Fibroblast of skin of right quadriceps (primary cell): ENCODE data around the gene DOCK2.

Experiments
- DNase-seq: peaks from one replicate; pipeline ENCODE4 v3.0.0-alpha.2; 2013

Gene DOCK2

DNA sequence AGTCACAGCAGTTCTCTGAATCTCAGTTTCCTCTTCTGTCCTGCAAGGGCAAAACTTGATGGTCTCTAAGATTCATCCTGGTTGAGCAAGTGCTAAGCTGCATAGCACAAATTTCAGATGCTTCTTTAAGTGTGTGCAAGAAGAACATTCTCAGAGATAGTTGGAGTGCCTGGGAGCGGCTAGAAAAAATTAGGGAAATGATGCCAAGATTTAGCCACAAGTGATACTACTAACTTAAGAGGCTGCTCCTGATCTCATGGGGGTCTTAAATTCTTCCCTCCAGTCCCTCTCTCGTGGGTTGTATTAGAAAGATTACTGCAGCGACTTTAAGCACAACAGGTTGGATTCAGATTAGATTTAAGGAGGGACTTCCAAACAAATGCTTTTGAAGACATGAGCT lies 319.1 kb downstream of the DOCK2 start:
- DNase-seq: peak; percentile 27

DNA sequence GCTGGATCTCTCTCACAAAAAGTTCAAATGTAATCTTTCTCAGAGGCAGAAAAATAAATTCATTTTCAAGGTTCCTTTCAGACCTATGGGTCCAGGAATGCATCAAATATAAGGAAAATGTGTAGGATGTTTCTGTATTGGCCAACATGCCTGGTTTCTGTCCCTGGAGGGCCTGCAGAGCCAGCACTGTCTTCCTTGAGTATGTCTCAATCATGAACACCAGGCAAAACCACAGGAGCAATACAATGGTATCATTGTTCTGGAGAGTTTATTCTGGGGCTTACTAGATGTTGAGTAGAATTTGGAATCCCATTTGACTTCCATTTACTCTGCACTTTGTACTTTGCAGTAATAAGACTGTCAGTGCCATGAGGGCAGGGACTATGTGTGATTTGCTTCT lies 319.7 kb downstream of the DOCK2 start:
- DNase-seq: peak; percentile 42

DNA sequence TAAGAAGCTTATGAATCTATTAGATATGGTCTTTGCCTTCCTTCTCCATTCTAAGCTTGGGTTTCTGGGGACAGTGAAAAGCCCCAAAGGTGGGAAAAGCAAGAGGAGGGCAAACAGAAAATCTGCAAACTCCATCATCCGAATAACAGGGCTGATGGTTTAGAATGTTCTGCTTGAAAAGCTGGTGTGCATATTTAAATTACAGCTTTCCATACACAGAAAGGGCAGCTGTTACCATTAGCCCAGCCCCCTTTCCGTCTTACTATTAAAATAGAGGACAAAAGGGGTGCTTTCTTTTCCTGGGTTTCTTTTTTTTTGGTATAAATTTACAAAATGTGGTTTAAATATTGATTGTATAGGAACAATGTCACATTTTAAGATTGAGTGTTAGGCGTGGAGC lies 321.2 kb downstream of the DOCK2 start:
- DNase-seq: no peak

DNA sequence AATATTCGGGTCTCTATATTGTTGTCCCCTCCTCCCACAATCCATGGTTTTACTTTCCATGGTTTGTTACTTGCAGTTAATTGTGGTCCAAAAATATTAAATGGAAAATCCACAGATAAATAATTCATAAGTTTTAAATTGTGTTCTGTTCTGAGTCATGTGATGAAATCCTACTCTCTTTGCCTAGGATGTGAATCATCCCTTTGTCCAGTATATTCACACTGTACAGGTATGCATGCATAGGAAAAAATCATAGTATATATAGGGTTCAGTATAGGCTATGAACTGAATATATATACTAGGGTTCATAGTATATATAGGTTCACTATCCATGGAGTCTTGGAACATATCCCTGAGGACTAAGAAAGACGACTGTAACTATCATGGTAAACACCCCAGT lies 323.6 kb downstream of the DOCK2 start:
- DNase-seq: no peak

DNA sequence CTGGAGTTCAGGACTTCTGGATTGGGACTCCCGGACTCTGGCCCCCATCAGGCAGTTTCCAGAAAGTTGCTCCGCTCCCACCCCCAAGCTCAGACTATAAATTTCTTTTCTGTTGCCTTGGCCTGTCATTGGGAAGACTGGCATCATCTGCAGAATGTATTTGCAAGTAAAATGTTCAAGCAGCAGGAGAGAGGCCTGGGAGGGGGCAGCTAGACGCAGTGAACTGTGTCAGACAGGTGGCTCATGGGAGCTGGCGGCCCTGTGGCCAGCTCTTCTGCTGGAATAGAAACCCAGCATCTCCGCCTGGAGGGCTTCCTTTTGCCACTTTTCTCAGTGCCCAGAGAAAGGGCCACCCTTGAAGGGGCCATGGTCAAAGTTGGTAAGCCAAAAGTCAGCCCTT lies 327.2 kb downstream of the DOCK2 start:
- no peak for DNase-seq

DNA sequence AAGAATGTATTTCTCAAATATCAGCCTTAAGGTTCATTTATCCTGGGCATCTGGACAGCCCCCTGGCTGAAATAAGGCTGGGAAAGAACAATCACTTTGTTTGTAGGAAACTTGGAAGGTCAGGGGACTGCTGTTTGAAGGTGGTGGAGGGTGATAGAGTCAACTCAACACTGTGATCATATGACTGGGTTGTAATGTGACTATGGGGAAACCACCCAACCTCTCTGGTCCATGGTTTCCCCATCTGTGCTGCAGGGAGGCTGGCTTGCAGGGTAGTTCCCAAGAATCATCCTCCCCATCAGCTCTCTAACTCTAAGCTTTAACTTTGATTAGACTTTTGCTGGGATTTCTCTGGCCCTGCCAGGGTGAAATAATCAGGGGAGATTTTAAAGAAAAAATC lies 333.3 kb downstream of the DOCK2 start:
- no peak for DNase-seq

DNA sequence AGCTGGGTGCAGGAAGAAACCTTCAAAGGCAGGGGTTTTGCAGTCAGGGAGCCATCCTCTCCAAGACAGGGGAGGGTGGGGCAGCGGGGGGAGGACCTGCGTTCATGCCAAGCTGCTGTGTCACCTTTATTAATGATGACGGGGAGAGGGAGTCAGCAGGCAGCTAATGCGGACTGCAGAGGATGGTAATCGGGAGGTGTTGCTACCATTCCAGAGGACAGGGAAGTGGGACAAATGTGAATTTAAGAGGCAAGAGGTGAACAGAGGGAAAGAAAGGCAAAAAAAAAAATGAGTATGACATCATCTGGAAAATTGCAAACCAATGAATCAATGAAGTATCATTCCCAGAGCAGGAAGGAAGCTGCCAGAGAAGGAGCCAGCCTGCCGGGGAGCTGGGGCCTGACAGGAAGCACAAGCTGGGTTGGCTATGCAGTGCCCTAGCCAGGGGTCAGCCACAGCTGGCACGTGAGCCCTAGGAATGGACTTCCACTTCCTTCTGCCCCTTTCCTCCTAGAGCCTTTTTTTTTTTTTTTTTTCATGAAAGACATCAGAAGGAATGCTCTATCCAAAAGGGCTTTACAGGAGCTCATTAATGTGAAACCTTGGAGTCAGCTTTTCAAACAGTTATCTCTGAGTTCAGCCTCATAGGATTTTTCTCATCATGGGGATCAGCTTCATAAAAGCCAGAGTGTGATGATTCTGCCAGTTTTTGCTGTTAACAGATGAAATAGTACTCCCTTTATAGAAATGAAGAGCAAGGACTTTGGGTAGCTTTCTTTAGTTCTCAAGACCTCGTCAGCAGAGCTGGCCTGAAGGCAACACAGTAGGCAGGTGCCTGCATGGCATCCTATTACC lies 334.1 kb downstream of the DOCK2 start:
- peak; percentile 90 for DNase-seq

DNA sequence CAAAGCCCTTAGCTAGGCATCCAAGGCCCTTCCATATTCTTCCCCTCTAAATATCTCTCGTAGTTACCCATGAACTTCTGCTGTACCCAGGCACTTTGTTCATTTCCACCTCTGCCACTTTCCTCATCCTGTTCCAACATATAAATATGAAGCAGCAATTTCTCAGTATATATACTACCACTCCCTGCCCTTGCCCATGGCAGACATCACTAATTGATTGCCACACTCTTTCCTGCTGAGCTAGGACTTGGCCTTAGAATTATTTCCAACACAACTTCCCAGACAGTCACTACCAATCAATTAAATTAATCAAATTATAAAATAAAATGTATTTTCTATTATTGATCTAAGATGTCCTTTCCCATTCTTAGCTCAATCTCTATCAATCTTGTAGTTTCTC lies 334.7 kb downstream of the DOCK2 start:
- no peak for DNase-seq

DNA sequence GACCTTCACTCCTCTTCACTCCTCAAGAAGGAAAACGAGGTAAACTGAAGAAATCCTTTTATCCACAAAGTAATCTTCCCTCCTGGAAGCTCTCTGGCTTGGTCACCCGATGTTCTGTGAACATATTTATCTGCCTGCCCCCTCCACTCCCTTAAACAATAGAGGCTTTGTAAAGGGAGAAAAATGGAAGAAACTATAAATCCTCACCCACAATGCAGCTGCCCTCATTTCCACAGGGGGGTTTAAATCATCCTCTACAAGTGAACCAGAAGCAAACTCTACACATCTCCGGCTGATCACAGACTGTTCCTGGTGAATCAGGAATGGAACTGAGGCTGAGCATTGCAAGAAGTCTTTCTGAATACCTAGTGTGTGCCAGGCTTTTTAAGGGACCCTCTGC lies 336.0 kb downstream of the DOCK2 start:
- no peak for DNase-seq

DNA sequence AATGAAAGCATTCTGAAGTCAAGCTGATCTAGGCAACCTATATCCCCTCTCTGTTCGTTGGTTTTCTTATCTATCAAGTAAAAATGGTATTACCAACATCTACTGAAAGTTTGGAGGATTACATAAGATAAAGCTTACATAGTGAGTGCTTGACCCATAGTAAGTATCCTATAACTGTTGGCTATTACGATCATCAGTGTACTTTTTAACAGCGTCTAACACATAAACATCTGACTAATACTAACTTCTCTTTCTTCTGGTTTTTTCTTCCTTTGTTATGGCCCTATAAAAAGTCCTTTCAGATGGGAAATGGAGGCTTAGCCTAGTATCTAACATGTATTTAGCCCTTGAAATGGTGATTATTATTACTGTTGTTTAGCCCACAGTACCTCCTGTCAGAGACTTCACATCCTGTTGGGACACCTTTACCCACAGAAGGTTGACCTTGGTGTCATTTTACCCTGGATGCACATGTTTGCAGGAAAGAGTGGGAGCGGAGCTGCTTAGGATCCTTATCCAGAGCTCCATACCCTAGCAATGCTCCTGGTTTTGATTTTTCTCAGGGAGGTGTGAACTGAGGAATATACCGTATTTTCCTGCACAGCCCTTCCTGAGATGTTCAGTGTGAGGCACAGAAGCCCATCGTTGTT lies 337.2 kb downstream of the DOCK2 start:
- no peak for DNase-seq

DNA sequence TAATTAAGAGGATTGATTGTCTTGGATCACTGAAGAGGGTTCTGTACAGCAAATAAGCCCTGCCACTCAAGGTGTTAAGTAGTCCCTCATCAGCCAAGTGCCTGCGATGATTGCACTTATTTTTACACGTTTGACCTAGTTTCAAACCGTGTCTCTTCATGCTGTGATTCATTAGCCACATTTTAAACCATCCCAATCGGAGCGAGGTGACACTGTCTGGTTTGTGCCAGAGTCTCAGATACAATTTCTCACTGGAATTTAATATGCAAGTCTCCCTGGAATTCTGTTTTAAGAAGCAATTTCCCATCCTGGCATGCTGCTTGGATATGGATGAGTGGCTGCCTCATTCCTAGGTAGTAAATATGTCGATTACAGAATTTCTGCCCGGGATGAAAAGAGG lies 341.6 kb downstream of the DOCK2 start:
- peak; percentile 43 for DNase-seq

DNA sequence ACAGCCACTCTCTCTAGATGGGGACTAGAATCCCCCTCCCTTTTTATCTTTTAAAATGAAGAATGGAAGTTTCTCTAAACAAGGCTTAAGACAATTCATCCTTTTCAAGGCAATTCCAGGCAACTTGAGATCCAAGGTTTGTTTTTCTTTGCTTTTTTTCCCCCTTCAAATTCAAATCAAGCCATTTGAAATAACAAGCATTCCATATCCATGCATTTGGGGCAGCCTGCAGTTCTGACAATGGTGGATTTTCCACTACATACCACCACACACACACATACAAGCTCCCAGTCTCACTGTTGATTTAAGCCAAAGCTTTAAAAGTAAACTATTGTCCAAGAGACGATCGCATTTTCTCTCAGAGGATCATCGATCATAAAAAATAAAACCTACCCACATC lies 342.8 kb downstream of the DOCK2 start:
- DNase-seq: no peak

DNA sequence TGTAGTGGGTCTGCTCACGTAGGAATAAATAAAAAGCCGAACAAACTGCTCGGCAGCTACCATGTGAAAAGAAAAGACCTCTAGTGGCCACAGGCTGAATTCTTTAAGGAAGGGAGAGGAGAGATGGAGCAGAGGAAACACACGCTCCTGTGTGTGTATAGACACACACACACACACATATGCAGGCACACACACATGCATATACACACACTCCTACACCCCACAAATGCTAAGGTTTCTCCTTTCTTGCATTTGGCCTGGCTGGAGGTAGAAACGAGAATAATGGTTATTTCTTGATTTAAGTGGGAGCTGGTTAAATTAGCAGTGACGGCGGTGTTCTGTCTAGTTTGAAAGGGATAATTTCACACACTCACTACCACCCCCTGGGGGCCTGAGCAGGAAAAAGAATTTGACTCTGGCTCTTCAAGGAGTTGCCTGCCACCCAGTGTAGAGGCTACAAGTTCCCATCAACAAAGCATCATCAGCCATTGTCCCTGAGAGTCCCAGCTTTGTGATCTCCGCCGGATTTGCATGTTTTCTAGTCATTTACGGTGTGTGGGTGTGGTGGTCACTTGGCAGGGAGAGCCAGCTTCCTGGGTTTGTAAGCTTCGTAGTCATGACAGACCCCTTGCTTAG lies 343.5 kb downstream of the DOCK2 start, which contains the start of gene INSYN2B:
INSYN2B (minus strand) TSS at position 78 of the 636 bp plus-strand sequence. CDS start 96,597 bp downstream, outside the sequence.
- peak; percentile 88 for DNase-seq

DNA sequence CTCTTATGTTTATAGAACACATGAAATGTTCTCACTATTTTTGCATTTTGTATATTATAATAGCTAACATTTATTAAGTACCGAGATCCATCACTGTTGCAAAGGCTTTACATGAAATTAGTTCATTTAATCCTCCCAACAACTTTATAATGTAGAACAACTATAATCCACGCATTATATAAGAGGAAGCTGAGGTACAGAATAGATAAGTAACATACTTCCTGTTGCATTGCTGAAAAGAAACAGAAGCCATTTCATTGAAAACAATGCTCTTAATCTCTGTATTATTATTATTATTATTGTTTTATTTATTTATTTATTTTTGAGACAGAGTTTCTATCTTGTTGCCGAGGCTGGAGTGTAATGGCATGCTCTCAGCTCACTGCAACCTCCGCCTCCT lies 351.1 kb downstream of the DOCK2 start:
- no peak for DNase-seq

DNA sequence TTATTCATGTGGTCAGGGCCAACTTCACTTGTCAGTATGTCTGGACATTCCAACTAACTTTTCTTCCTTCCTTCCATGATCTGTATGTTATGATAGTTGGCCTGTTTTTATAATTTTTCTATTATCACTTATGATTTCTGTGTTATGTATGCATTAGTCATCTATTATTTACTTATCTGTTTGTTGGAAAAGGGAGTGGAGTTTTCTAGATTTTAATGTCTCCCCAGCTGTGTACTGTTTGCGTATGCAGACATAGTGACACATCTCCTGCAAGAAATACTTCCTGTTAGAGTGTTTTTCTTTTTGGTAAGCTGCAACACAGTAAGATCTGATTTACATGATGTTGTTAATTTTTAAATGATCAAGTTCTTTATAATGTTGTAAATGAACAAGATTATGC lies 351.9 kb downstream of the DOCK2 start:
- no peak for DNase-seq

DNA sequence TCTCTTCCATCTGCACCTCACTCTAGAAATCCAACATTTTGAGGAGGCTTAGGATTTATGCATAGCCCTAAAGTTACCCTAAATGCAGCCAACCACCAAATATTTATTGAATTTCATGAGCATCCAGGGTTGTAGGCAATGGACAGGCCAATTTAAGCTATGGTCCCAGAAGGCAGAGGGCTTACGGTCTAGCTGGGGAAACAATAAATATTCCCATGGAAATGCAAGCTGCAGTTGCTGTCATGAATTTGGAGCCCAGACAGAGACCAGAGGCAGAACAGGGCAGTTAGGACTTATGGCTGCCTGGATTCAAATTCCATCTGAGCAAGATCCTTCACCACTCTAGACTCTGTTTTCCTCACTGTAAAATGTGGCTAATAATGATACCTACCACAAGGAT lies 352.3 kb downstream of the DOCK2 start:
- no peak for DNase-seq

DNA sequence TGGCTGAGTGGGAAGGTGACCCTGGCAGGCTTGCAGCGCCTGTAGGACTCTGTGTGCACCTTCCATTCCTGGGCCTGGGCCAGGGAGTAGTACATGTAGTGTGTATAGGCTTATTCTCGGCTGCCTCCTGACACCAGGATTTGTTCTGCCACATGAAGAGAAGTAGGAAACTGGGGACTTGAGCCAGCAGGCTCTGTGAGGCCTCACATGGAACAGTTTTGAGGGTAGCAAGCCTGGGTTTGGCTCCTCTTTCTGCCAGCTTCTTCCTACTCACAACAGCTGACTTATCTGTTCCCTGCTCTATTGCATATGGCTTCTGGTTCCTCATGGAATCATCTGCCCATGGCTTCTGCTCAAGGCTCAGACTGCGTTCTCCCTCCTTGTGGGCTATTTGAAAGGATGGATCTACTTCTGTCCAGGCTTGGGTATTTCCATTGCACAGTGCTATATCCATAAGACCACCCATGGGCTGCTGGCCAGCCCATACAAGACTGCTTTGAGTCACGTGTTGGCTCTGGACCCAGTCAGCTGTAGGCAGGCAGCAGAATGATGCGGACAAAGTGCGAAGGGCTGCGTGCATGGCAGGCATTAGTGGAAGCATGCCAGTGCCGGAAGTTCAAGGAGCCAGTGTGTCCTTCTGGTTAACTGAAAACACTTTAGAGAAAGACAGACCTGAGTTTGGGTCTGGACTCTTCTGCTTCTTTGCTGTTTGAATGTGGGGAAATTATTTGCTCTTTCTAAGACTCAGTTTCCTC lies 354.2 kb downstream of the DOCK2 start:
- DNase-seq: no peak

DNA sequence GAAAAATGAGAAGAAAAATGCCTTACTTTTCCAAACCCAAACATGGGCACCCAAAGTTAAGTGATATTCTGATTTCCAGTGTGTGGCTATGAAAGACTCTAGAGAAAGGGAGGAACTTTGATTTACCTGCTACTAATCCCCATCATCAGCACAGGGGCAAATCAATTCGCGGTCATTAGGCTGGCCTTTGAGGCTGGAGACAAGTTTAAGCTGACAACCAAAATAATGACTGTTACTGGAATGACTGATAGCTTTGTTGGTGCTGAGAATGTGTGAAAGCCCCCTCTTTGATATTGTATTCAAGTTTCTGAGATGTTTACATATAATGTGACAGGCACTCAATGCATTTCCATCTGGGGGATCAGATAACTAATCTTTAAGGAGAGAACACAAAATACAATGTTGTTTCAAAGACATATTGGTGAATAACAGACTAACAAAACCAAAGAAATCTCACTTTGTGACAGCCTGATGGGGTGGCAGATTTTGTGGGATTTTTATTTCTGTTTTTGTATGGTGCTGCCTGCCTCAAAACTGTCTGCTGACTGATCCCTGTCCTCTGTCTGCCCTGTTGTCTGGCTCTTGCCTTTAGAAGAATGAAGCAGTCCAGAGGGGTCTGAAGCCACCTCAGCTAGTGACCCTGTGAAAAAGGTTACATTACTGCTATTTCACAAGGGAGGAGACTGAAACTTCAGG lies 355.9 kb downstream of the DOCK2 start:
- DNase-seq: no peak

DNA sequence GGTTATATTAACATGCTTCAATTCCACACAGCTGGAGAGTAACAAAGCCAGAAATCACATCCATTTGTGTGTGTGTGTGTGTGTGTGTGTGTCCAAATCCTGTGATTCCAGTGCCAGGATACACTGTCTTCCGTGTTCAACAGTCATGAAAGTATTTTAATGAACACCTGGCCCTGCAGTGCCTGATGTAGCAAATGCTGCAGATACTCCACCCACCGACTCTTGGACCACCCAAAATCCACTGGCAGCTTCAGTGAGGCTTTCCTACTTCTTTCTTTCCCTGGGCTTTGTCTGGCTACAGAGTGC lies 356.4 kb downstream of the DOCK2 start:
- DNase-seq: no peak

DNA sequence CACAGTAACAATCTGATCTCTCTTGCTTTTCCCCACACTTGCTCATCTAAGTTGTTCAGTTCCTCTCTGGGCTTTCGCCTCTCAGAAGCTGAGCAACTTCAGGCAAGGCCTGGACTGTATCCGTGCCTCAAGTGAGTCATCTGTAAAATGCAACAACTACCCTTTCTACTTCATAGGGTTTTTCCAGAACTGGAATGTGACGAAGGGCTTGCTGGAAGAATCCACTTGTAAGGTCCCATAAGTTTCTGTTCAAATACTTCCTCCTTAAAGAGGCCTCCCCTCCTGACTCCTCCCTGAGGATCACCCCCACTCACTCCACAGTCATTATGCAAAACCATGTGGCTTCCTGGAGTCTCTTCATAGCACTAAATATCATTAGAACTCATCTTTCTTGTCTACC lies 360.7 kb downstream of the DOCK2 start:
- no peak for DNase-seq

DNA sequence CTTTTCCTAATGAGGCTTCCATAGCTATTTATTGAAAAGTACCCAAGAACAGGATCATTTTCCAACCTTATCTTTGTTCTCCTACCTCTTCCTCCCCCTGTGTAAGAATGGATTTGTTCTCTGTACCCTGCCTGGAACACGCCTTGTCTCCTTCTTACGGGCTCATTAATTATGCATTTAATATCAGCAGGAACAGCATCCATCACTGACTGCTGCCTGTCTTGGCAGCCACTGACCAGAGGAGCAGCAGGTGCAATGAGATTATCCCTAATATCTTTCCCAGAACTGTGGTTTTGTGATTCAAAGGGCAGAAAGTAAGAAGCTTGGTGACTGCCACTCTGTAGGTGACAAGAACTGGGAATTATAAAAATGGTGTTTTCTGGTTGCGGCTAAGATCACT lies 362.5 kb downstream of the DOCK2 start:
- no peak for DNase-seq

DNA sequence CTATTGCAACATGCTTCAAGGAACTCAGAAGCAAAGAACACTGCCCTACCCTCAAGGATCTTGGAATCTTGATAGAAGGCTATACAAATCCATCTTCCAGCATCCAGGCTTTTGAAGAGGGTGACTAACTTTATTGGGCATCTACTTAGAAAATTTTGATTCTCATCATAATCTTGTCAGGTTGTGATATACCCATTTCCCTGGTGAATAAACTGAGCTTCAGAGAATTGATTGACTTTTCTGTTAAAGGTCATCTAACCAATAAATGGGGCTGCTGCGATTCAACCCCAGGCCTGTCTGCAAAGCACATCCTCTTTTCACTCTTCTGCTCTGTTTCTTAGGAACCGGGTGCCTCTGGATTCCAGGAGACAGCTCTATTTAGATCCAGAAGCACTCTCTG lies 363.1 kb downstream of the DOCK2 start:
- DNase-seq: no peak

DNA sequence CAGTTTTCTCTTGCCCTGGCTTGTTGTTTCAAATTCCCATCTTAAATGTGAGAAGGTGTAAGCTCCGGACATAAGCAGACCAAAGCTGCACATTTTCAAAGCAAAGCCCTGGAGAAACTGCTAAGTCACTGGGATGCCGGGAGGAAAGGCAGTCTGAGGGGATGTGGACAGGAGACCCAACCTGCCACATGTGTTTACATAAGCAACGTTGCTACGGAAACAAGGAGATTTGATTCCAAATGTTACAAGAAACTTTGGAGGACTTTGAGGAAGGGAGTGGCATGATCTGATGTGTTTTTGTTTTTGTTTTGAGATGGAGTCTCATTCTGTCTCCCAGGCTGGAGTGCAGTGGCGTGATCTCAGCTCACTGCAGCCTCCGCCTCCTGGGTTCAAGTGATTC lies 368.9 kb downstream of the DOCK2 start:
- no peak for DNase-seq
